Activated CD4-positive, alpha-beta memory T cell treated with anti-CD3 and anti-CD28 coated beads for 36 hours (primary cell): ENCODE measurements around the gene ADAMTS12. TPM values are rescaled to one million over a fixed set of nuclear protein-coding genes. Genes with fewer than 3 reads are reported as not detected.

ENCODE experiments used
- CTCF ChIA-PET: fragments of 350-600 bp; sonication (Branson Sonifier 250); formaldehyde crosslinking; loops from one replicate; lab custom pipeline; 2021; ENCODE audit warnings: antibody characterized with exemption, inconsistent platforms; lab: Charles Lee
- POLR2A ChIA-PET: fragments of 350-600 bp; sonication (Branson Sonifier 250); formaldehyde crosslinking; loops from one replicate; lab custom pipeline; 2021; ENCODE audit warnings: antibody characterized with exemption; lab: Charles Lee
- DNase-seq: peaks from one replicate; pipeline ENCODE4 v3.0.0-alpha.2; 2020
- H3K27ac Mint-ChIP-seq: one replicate; pipeline ENCODE4 v1.8.0; 2021; ENCODE audit warnings: mixed read lengths
- H3K27me3 Mint-ChIP-seq: one replicate; pipeline ENCODE4 v1.8.0; 2021; ENCODE audit warnings: mixed read lengths
- H3K36me3 Mint-ChIP-seq: one replicate; pipeline ENCODE4 v1.8.0; 2021; ENCODE audit warnings: mixed read lengths
- H3K4me1 Mint-ChIP-seq: one replicate; pipeline ENCODE4 v1.8.0; 2021; ENCODE audit warnings: low read depth, mixed read lengths
- H3K4me3 Mint-ChIP-seq: one replicate; pipeline ENCODE4 v1.8.0; 2021; ENCODE audit warnings: mild to moderate bottlenecking, mixed read lengths
- H3K9me3 Mint-ChIP-seq: one replicate; pipeline ENCODE4 v1.8.0; 2021; ENCODE audit warnings: mixed read lengths
- intact Hi-C: fragments of 100-400 bp; cut with micrococcal nuclease; formaldehyde crosslinking; loops from one replicate; pipeline ENCODE4 v1.15.1; 2023
- total RNA-seq, 2 experiments: library from RNA; stranded (reverse); gene quantifications; one replicate each; pipeline ENCODE4 v1.2.3, GENCODE V29; 2021

The ADAMTS12 gene
- total RNA-seq, 2 experiments from 2014 or later = not detected

DNA sequence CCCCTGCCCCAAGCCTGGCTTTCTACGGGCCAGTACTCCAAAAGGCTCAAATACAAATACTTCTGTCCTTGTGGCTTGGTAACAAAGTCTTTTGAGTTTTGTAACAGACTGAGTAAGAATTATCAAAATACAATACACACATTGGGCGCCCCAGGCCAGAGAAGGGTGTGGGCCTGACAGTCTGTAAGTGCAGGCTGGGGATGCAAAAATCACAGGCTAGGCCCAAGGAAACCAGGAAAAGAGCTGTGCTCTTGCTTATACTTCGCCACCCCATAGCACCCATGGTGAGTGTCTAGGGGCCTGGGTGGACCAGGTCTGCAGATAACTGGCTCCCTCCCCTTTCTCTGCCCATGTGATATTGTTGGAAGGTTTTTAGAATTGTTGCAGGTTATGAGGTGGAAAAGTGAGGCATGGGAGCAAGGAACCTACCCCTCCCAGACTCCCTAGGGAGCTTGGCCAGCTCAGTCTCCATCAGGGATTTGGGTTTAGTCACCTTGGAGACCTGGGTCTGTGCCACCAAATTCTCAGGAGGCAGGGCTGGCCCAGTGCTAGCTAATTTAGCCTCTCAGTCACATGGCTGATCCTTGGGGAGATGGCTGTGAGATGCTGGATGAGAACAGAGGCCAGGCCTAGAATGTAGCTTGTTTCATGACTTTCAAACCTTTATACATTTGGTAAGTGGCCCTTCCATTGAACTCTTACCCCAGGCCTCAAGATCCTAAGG, 378.2 kb downstream of the ADAMTS12 start:
- intact Hi-C loops = no loop called here

DNA sequence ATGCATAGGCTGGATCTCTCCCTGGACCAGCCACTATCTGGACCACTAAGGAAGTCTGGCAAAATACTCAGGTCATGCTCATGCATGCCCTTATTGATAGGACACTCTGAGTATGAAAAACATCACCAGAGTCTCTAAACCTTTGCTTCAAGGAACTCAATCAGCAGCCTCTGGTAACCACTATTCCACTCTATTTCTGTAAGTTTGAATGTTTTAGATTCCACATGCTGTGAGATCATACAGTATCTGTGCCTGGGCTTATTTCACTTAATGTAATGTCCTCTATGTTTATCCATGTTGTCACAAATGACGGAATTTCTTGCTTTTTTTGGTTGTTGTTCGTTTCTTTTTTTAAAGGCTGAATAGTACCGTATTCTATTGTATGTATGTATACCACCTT, 382.8 kb downstream of the ADAMTS12 start:
- H3K27ac Mint-ChIP-seq = no peak overlapping the region

More for the DNA sequence above, 378.2 kb downstream of the ADAMTS12 start:
- Mint-ChIP-seq H3K27ac (no peak overlapping the region), H3K4me1 (no peaks in the 10 kb centered on the region), H3K36me3 (no peaks in the 10 kb centered on the region), H3K4me3 (no peak overlapping the region), H3K27me3 (no peaks in the 10 kb centered on the region), H3K9me3 (peaks cover 4% of the 10 kb centered on the region)
- ChIA-PET POLR2A (no interaction called here), CTCF (no interaction called here)
- no peak for DNase-seq

DNA sequence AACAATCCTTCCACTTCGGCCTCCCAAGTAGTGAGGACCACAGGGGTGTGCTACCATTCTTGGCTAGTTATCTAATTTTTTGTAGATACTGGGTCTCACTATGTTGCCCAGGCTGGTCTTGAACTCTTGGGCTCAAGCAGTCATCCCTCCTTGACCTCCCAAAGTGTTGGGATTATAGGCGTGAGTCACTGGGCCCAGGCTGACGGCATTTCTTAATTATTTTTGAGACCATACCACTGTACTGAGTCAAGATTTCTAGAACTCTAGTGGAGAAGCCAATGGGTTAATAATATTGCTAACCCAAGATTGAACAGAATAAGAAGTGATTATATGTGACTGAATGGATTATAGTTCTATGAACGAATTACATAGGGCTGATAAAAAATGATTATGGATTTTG, 384.4 kb downstream of the ADAMTS12 start:
- ChIA-PET CTCF (no interaction called here), POLR2A (no interaction called here)

More for the DNA sequence above, 382.8 kb downstream of the ADAMTS12 start:
- Mint-ChIP-seq H3K36me3 (no peaks in the 10 kb centered on the region), H3K9me3 (no peaks in the 10 kb centered on the region), H3K4me1 (no peaks in the 10 kb centered on the region), H3K27me3 (no peaks in the 10 kb centered on the region), H3K4me3 (no peak overlapping the region)
- POLR2A ChIA-PET = no interaction called here
- intact Hi-C loops = no loop called here
- CTCF ChIA-PET = no interaction called here
- DNase-seq = no peak

DNA sequence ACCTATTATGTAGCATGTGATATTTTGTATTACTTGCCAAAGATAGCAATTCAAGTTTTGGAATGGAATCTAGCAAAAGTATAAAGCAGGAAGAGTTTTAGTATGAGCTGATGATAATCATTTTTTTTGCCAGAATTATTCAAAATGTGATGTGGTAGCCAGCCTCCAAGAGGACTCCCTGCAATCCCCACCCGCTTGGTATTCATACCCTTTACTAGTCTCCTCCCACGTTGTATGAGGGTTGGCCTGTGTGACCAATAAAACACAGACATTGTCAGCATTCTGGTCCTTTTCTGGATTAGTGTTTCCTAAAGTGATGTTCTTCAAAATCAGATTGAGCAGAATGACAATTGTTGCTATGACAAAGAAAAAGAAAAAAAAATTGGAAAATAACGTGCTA, 387.2 kb downstream of the ADAMTS12 start:
- POLR2A ChIA-PET = no interaction called here
- Mint-ChIP-seq H3K36me3 (no peaks in the 10 kb centered on the region), H3K27me3 (no peaks in the 10 kb centered on the region), H3K4me1 (no peaks in the 10 kb centered on the region), H3K27ac (no peak overlapping the region), H3K4me3 (no peak overlapping the region), H3K9me3 (no peaks in the 10 kb centered on the region)
- intact Hi-C loops = no loop called here
- no peak for DNase-seq
- CTCF ChIA-PET = interaction anchor here (0.9 kb wide), 1 partner anchor 69 kb away, joined by 3 read pairs; no protein-coding TSS in a partner anchor

More for the DNA sequence above, 384.4 kb downstream of the ADAMTS12 start:
- no peak overlapping the region for H3K27ac Mint-ChIP-seq
- H3K9me3 Mint-ChIP-seq = no peaks in the 10 kb centered on the region
- H3K4me3 Mint-ChIP-seq = no peak overlapping the region
- H3K4me1 Mint-ChIP-seq = no peaks in the 10 kb centered on the region
- no peak for DNase-seq
- no peaks in the 10 kb centered on the region for H3K27me3 Mint-ChIP-seq
- intact Hi-C loops = no loop called here
- H3K36me3 Mint-ChIP-seq = no peaks in the 10 kb centered on the region

DNA sequence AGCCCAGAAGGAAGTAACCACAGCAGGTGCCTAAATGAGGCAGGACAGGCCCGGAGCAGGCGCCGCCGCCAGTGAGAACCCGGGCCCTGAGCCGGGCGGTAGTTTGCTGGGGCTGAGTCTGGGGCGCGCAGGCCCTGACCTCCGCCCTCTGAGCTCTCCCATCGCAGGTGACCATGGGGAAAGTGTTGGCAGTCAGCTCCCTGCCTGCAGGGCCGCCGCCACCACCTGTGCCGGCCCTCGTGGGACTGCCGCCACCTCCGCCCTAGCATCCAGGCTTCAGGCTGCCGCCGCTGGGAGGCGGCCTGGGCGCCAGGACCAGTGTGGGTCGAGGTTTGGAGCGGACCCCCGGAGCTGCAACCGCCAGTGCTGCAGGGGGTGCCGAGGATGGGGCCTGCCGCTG, 389.9 kb downstream of the ADAMTS12 start:
- POLR2A ChIA-PET = no interaction called here
- CTCF ChIA-PET = no interaction called here
- Mint-ChIP-seq H3K4me3 (no peak overlapping the region), H3K27me3 (no peaks in the 10 kb centered on the region), H3K4me1 (no peaks in the 10 kb centered on the region), H3K9me3 (no peaks in the 10 kb centered on the region), H3K36me3 (no peaks in the 10 kb centered on the region), H3K27ac (no peak overlapping the region)
- no peak for DNase-seq
- intact Hi-C loops = no loop called here

GRCh38 chr5:33501260-33501659, 390.5 kb downstream of the ADAMTS12 start:
- Mint-ChIP-seq H3K27ac (no peak overlapping the region), H3K9me3 (no peaks in the 10 kb centered on the region), H3K36me3 (no peaks in the 10 kb centered on the region), H3K27me3 (no peaks in the 10 kb centered on the region), H3K4me1 (no peaks in the 10 kb centered on the region), H3K4me3 (no peak overlapping the region)
- ChIA-PET CTCF (interaction anchor here (1.0 kb wide), 1 partner anchor 197 kb away, joined by 4 read pairs; no protein-coding TSS in a partner anchor), POLR2A (no interaction called here)
- intact Hi-C loops = no loop called here
- no peak for DNase-seq

GRCh38 chr5:33494466-33494865, 397.3 kb downstream of the ADAMTS12 start:
- no peak overlapping the region for H3K27ac Mint-ChIP-seq
- intact Hi-C loops = no loop called here
- CTCF ChIA-PET = no interaction called here

GRCh38 chr5:33491941-33492340, 399.8 kb downstream of the ADAMTS12 start:
- intact Hi-C loops = no loop called here

More at GRCh38 chr5:33494466-33494865, 397.3 kb downstream of the ADAMTS12 start:
- no peaks in the 10 kb centered on the region for H3K9me3 Mint-ChIP-seq
- POLR2A ChIA-PET = no interaction called here
- H3K36me3 Mint-ChIP-seq = no peaks in the 10 kb centered on the region
- H3K4me3 Mint-ChIP-seq = no peak overlapping the region
- no peak for DNase-seq
- peaks cover 2% of the 10 kb centered on the region for H3K4me1 Mint-ChIP-seq
- no peaks in the 10 kb centered on the region for H3K27me3 Mint-ChIP-seq

GRCh38 chr5:33490071-33490665, 401.6 kb downstream of the ADAMTS12 start:
- Mint-ChIP-seq H3K27ac (no peak overlapping the region), H3K4me1 (peaks cover 2% of the 10 kb centered on the region), H3K36me3 (no peaks in the 10 kb centered on the region), H3K27me3 (no peaks in the 10 kb centered on the region), H3K4me3 (no peak overlapping the region), H3K9me3 (no peaks in the 10 kb centered on the region)
- POLR2A ChIA-PET = no interaction called here
- intact Hi-C loops = no loop called here
- CTCF ChIA-PET = no interaction called here
- DNase-seq = no peak

More at GRCh38 chr5:33491941-33492340, 399.8 kb downstream of the ADAMTS12 start:
- H3K36me3 Mint-ChIP-seq = no peaks in the 10 kb centered on the region
- H3K4me3 Mint-ChIP-seq = no peak overlapping the region
- no peaks in the 10 kb centered on the region for H3K27me3 Mint-ChIP-seq
- CTCF ChIA-PET = no interaction called here
- peaks cover 2% of the 10 kb centered on the region for H3K4me1 Mint-ChIP-seq
- POLR2A ChIA-PET = no interaction called here
- H3K27ac Mint-ChIP-seq = no peak overlapping the region
- no peaks in the 10 kb centered on the region for H3K9me3 Mint-ChIP-seq
- no peak for DNase-seq

DNA sequence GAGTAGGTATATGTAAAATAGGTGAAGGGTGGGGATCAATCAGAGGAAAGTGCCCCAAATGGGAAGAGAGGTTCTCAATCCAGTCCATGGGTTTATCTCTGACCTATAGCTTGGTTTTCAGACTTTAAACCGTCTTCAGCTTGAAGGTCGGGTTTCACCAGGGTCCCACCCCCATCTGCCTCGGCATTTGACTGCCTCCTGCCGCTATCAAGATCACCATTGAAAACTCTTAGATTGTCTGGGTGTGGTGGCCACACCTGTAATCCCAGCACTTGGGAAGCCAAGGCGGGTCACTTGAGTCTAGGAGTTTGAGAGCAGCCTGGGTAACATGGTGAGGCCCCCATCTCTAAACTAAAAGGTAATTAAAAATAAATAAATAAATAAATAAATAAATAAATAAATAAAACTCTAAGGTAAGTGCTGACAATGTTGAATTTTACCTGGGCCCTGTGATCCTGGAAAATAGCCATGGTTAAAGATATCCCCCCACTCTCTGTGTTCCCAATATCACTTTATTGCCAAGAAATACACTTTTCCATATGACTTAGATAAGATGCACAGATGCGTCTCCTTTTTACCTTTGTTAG, 402.2 kb downstream of the ADAMTS12 start:
- no peaks in the 10 kb centered on the region for H3K36me3 Mint-ChIP-seq
- H3K4me3 Mint-ChIP-seq = no peak overlapping the region
- peaks cover 2% of the 10 kb centered on the region for H3K4me1 Mint-ChIP-seq
- intact Hi-C loops = no loop called here
- CTCF ChIA-PET = no interaction called here
- DNase-seq = no peak
- POLR2A ChIA-PET = no interaction called here
- H3K9me3 Mint-ChIP-seq = no peaks in the 10 kb centered on the region
- no peaks in the 10 kb centered on the region for H3K27me3 Mint-ChIP-seq
- H3K27ac Mint-ChIP-seq = no peak overlapping the region

- H3K27ac Mint-ChIP-seq = no peak overlapping the region
- no peaks in the 10 kb centered on the region for H3K36me3 Mint-ChIP-seq
- no peaks in the 10 kb centered on the region for H3K9me3 Mint-ChIP-seq
- ChIA-PET CTCF (no interaction called here), POLR2A (no interaction called here)
- intact Hi-C loops = no loop called here
- no peaks in the 10 kb centered on the region for H3K4me1 Mint-ChIP-seq
- no peak overlapping the region for H3K4me3 Mint-ChIP-seq
- no peaks in the 10 kb centered on the region for H3K27me3 Mint-ChIP-seq
- no peak for DNase-seq
Observed at GRCh38 chr5:33488558-33489355, 403.0 kb downstream of the ADAMTS12 start.

DNA sequence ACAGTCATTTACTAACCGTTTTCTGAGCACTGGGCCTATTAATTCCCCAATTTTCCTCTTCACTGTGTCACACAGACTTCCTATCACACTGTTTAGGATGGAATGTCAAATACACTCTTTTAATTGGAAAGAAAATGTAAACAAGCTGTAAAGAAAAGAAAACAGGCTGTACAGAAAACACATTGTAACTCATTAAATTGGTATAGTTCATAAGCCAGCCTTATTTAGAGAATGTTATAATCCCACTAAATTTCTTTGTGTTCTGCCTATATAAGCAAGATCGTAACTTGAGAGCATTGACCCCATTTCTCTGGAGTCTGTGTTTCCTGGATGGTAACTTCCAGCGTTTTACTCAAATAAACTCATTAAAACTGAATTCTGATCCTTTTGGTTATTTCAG, 404.6 kb downstream of the ADAMTS12 start:
- POLR2A ChIA-PET = interaction anchor here (0.6 kb wide), 1 partner anchor 17 kb away, joined by 5 read pairs; no protein-coding TSS in a partner anchor
- no peaks in the 10 kb centered on the region for H3K9me3 Mint-ChIP-seq
- intact Hi-C loops = no loop called here
- no peak overlapping the region for H3K4me3 Mint-ChIP-seq
- H3K27ac Mint-ChIP-seq = no peak overlapping the region
- H3K36me3 Mint-ChIP-seq = peaks cover 4% of the 10 kb centered on the region
- CTCF ChIA-PET = no interaction called here
- H3K27me3 Mint-ChIP-seq = no peaks in the 10 kb centered on the region
- H3K4me1 Mint-ChIP-seq = no peaks in the 10 kb centered on the region
- no peak for DNase-seq
